Hepatocyte (in vitro differentiated cells): Measurements from ENCODE around the gene RARB. TPM values are rescaled to one million over a fixed set of nuclear protein-coding genes. Genes with fewer than 3 reads are reported as not detected.
A peak's percentile ranks its signal among the peaks of the same experiment; 100 is the strongest.

Source experiments
- DNase-seq: peaks from one replicate; pipeline ENCODE4 v3.0.0-alpha.2; 2016; ENCODE audit warnings: low spot score
- H2AFZ ChIP-seq: fragments of 200-600 bp; sonication (generic); 2 replicates; pipeline ENCODE4 v1.6.0; 2016; ENCODE audit warnings: antibody characterized with exemption, mild to moderate bottlenecking
- H3K27ac ChIP-seq: fragments of 200-600 bp; sonication (generic); 2 replicates; pipeline ENCODE4 v1.5.1; 2016; ENCODE audit warnings: mild to moderate bottlenecking
- H3K27me3 ChIP-seq: fragments of 200-600 bp; sonication (generic); 2 replicates; pipeline ENCODE4 v1.6.1; 2016
- H3K36me3 ChIP-seq: fragments of 200-600 bp; sonication (generic); replicated peaks from 2 replicates; pipeline ENCODE4 v1.5.1; 2016; ENCODE audit warnings: low read depth; ENCODE audit not compliant: insufficient read depth
- H3K4me1 ChIP-seq: fragments of 200-600 bp; sonication (generic); 2 replicates; pipeline ENCODE4 v1.5.1; 2016; ENCODE audit warnings: mild to moderate bottlenecking, moderate library complexity; ENCODE audit not compliant: insufficient read depth
- H3K4me2 ChIP-seq: fragments of 200-600 bp; sonication (generic); 2 replicates; pipeline ENCODE4 v1.6.0; 2016
- H3K4me3 ChIP-seq: fragments of 200-600 bp; sonication (generic); 2 replicates; pipeline ENCODE4 v1.5.1; 2016; ENCODE audit warnings: mild to moderate bottlenecking
- H3K79me2 ChIP-seq: fragments of 200-600 bp; sonication (generic); 2 replicates; pipeline ENCODE4 v1.6.0; 2017; ENCODE audit warnings: mild to moderate bottlenecking
- H3K9me2 ChIP-seq: fragments of 200-600 bp; sonication (generic); replicated peaks from 2 replicates; pipeline ENCODE4 v1.6.0; 2017; ENCODE audit warnings: mild to moderate bottlenecking; ENCODE audit not compliant: insufficient read depth
- H3K9me3 ChIP-seq: fragments of 200-600 bp; sonication (generic); 2 replicates; pipeline ENCODE4 v1.5.1; 2016; ENCODE audit warnings: low read depth, mild to moderate bottlenecking
- H4K20me1 ChIP-seq: fragments of 200-600 bp; sonication (generic); 2 replicates; pipeline ENCODE4 v1.6.0; 2016; ENCODE audit warnings: mild to moderate bottlenecking; ENCODE audit not compliant: insufficient read depth, poor library complexity, severe bottlenecking
- CTCF ChIP-seq: fragments of 200-600 bp; sonication (generic); IDR thresholded peaks from 2 replicates; pipeline ENCODE4 v1.5.1; 2016; ENCODE audit warnings: antibody characterized with exemption, mild to moderate bottlenecking; ENCODE audit not compliant: poor library complexity
- EZH2 ChIP-seq: fragments of 200-600 bp; sonication (generic); IDR thresholded peaks from 2 replicates; pipeline ENCODE4 v1.6.1; 2016; ENCODE audit warnings: antibody characterized with exemption, mild to moderate bottlenecking, borderline replicate concordance
- EZH2phosphoT487 ChIP-seq: fragments of 200-600 bp; sonication (generic); IDR thresholded peaks from one replicate; pipeline ENCODE4 v1.6.1; 2018; ENCODE audit warnings: antibody characterized with exemption, mild to moderate bottlenecking, low read depth, moderate library complexity; ENCODE audit not compliant: unreplicated experiment, severe bottlenecking
- WGBS: methylation state at CpG from one replicate; pipeline ENCODE4 v1.1.6; 2016; ENCODE audit warnings: low lambda C conversion rate; ENCODE audit errors: missing lambda C conversion rate; 5-methylcytosine and 5-hydroxymethylcytosine counted together
- polyA plus RNA-seq: library from polyadenylated mRNA; unstranded; fragments of >200 nt; fragmentation: Nextera tagmentation; extraction: Ambion mirVana; gene quantifications from 2 replicates; pipeline ENCODE4 v1.2.1, GENCODE V29; 2016
- total RNA-seq: library from RNA; depleted of rRNA; stranded (reverse); fragments of >200 nt; gene quantifications from 2 replicates; pipeline ENCODE4 v1.2.3, GENCODE V29; 2014

Gene RARB
- total RNA-seq (30.7 and 33.0 TPM in 2 replicates), polyA plus RNA-seq (20.2 and 22.2 TPM in 2 replicates)

GRCh38 chr3:25427942-25428788 is at the start of gene RARB:
RARB (plus strand) TSS chr3:25428263; CDS start chr3:25428732, 469 bp downstream.
- H3K4me3 ChIP-seq = peak within 1 kb of the TSS; percentile 65
- H3K79me2 ChIP-seq = peaks cover 43% of the 10 kb centered on the region
- peak within 1 kb of the TSS; percentile 95 for H3K27ac ChIP-seq
- no peaks in the 10 kb centered on the region for H3K9me3 ChIP-seq
- no peaks in the 10 kb centered on the region for H3K36me3 ChIP-seq
- 2% methylated on average over 27 of the region's 27 CpGs for WGBS
- H4K20me1 ChIP-seq = no peaks in the 10 kb centered on the region
- TF ChIP-seq EZH2 = no peak
- peaks cover 54% of the 10 kb centered on the region for H3K4me1 ChIP-seq
- H3K4me2 ChIP-seq = peak within 1 kb of the TSS; percentile 78
- peak; percentile 93 for DNase-seq
- H3K27me3 ChIP-seq = no peaks in the 10 kb centered on the region
- peak within 1 kb of the TSS; percentile 25 for H2AFZ ChIP-seq
- H3K9me2 ChIP-seq = no peaks in the 10 kb centered on the region

- Histone ChIP-seq H3K9me3 (no peaks in the 10 kb centered on the region), H3K4me1 (peaks cover 36% of the 10 kb centered on the region), H4K20me1 (no peaks in the 10 kb centered on the region), H3K4me2 (peak overlapping the region; percentile 10), H3K9me2 (no peaks in the 10 kb centered on the region), H2AFZ (no peak overlapping the region), H3K36me3 (no peaks in the 10 kb centered on the region), H3K27me3 (no peaks in the 10 kb centered on the region), H3K79me2 (no peaks in the 10 kb centered on the region), H3K4me3 (no peak overlapping the region), H3K27ac (peak overlapping the region; percentile 50)
- 38% methylated on average over 2 of the region's 2 CpGs for WGBS
- TF ChIP-seq EZH2phosphoT487 = no peak
- TF ChIP-seq CTCF = no peak
- TF ChIP-seq EZH2 = no peak
- DNase-seq = peak; percentile 24
These were observed 49.2 kb upstream of the RARB start for GRCh38 chr3:25378786-25379311.

GRCh38 chr3:25380222-25380739 is 47.8 kb upstream of the RARB start:
- H3K4me2 ChIP-seq = peak overlapping the region; percentile 25
- H3K79me2 ChIP-seq = no peaks in the 10 kb centered on the region
- H3K4me3 ChIP-seq = no peak overlapping the region
- TF ChIP-seq EZH2 (no peak), EZH2phosphoT487 (no peak), CTCF (no peak)
- no peaks in the 10 kb centered on the region for H3K27me3 ChIP-seq
- WGBS = 49% methylated on average over 9 of the region's 9 CpGs
- H4K20me1 ChIP-seq = no peaks in the 10 kb centered on the region
- no peak for DNase-seq
- no peak overlapping the region for H2AFZ ChIP-seq
- no peaks in the 10 kb centered on the region for H3K9me3 ChIP-seq
- no peaks in the 10 kb centered on the region for H3K9me2 ChIP-seq
- H3K36me3 ChIP-seq = no peaks in the 10 kb centered on the region
- H3K4me1 ChIP-seq = peaks cover 36% of the 10 kb centered on the region
- H3K27ac ChIP-seq = peak overlapping the region; percentile 45

GRCh38 chr3:25381083-25381482 is 47.0 kb upstream of the RARB start:
- H3K27me3 ChIP-seq = no peaks in the 10 kb centered on the region
- H3K9me2 ChIP-seq = no peaks in the 10 kb centered on the region
- H3K27ac ChIP-seq = peak overlapping the region; percentile 12
- H2AFZ ChIP-seq = no peak overlapping the region
- peaks cover 36% of the 10 kb centered on the region for H3K4me1 ChIP-seq
- DNase-seq = no peak
- no peaks in the 10 kb centered on the region for H3K36me3 ChIP-seq
- H3K4me2 ChIP-seq = no peak overlapping the region
- no peaks in the 10 kb centered on the region for H3K79me2 ChIP-seq
- no peak overlapping the region for H3K4me3 ChIP-seq
- WGBS = 69% methylated on average over 3 of the region's 3 CpGs
- TF ChIP-seq CTCF (no peak), EZH2 (no peak), EZH2phosphoT487 (no peak)
- H3K9me3 ChIP-seq = no peaks in the 10 kb centered on the region
- no peaks in the 10 kb centered on the region for H4K20me1 ChIP-seq
